Neural crest cell (in vitro differentiated cells): Measurements from ENCODE around the gene ATP5PB. TPM values are rescaled to one million over a fixed set of nuclear protein-coding genes. Genes with fewer than 3 reads are reported as not detected.

Experiments used
- DNase-seq: peaks from one replicate; pipeline ENCODE4 v3.0.0; 2021; ENCODE audit warnings: low read depth, mixed read lengths, low spot score
- H3K27ac Mint-ChIP-seq: one replicate; pipeline ENCODE4 v1.8.0; 2021; ENCODE audit warnings: mild to moderate bottlenecking, mixed read lengths; ENCODE audit not compliant: unreplicated experiment
- H3K27me3 Mint-ChIP-seq: 2 replicates; pipeline ENCODE4 v1.8.0; 2021; ENCODE audit warnings: low read depth, mild to moderate bottlenecking, mixed read lengths
- H3K36me3 Mint-ChIP-seq: 2 replicates; pipeline ENCODE4 v1.8.0; 2021; ENCODE audit warnings: low read depth, mild to moderate bottlenecking, mixed read lengths
- H3K4me1 Mint-ChIP-seq: 2 replicates; pipeline ENCODE4 v1.8.0; 2021; ENCODE audit warnings: mixed read lengths
- H3K4me3 Mint-ChIP-seq: one replicate; pipeline ENCODE4 v1.8.0; 2021; ENCODE audit warnings: mild to moderate bottlenecking, mixed read lengths
- H3K9me3 Mint-ChIP-seq: 2 replicates; pipeline ENCODE4 v1.8.0; 2021; ENCODE audit warnings: mixed read lengths
- total RNA-seq: library from RNA; stranded (reverse); gene quantifications from 2 replicates; pipeline ENCODE4 v1.2.1, GENCODE V29; 2021
- TF ChIP-seq, protein P1 (sequence below): fragments of 200-600 bp; sonication (generic); conservative IDR thresholded peaks from 2 replicates; pipeline ENCODE4 v1.5.0; 2021; ENCODE audit warnings: antibody characterized with exemption, mild to moderate bottlenecking

ATP5PB gene
- total RNA-seq, 1 donor from 2014 or later = 240 TPM

- Mint-ChIP-seq H3K36me3 (no peaks in the 10 kb centered on the region), H3K9me3 (peaks cover 6% of the 10 kb centered on the region), H3K4me3 (no peak overlapping the region), H3K27ac (no peak overlapping the region), H3K27me3 (peaks cover 17% of the 10 kb centered on the region), H3K4me1 (peaks cover 4% of the 10 kb centered on the region)
- TF ChIP-seq, protein P1, sequence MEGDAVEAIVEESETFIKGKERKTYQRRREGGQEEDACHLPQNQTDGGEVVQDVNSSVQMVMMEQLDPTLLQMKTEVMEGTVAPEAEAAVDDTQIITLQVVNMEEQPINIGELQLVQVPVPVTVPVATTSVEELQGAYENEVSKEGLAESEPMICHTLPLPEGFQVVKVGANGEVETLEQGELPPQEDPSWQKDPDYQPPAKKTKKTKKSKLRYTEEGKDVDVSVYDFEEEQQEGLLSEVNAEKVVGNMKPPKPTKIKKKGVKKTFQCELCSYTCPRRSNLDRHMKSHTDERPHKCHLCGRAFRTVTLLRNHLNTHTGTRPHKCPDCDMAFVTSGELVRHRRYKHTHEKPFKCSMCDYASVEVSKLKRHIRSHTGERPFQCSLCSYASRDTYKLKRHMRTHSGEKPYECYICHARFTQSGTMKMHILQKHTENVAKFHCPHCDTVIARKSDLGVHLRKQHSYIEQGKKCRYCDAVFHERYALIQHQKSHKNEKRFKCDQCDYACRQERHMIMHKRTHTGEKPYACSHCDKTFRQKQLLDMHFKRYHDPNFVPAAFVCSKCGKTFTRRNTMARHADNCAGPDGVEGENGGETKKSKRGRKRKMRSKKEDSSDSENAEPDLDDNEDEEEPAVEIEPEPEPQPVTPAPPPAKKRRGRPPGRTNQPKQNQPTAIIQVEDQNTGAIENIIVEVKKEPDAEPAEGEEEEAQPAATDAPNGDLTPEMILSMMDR = no peak
- no peak for DNase-seq
Observed at GRCh38 chr1:111499026-111499785, 49.9 kb downstream of the ATP5PB start.

DNA sequence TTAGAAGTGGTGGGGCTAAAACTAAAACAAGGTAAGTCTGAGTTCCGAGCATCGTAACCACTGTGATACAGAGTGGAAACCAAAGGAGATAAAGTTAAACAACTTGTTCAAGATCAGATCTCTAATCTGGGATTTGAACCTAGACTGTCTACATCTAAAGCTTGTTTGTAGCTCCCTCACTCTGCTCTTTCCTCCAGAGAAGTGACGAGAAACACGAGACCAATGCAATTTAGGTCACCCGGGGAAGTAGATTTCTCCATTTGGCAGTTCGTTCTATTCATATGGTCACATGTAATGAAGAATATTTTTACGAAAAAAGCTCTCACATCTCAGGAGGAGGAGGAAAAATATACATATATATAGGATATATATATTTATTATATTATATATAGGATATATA is 52.4 kb downstream of the ATP5PB start:
- H3K27ac Mint-ChIP-seq = no peak overlapping the region
- peaks cover 7% of the 10 kb centered on the region for H3K27me3 Mint-ChIP-seq
- DNase-seq = no peak
- no peaks in the 10 kb centered on the region for H3K9me3 Mint-ChIP-seq
- H3K36me3 Mint-ChIP-seq = no peaks in the 10 kb centered on the region
- H3K4me1 Mint-ChIP-seq = peaks cover 4% of the 10 kb centered on the region
- H3K4me3 Mint-ChIP-seq = no peak overlapping the region
- TF ChIP-seq, protein P1 = no peak

- DNase-seq = no peak
- Mint-ChIP-seq H3K4me1 (peaks cover 11% of the 10 kb centered on the region), H3K27ac (no peak within 1 kb of the TSS), H3K9me3 (no peaks in the 10 kb centered on the region), H3K27me3 (peaks cover 4% of the 10 kb centered on the region), H3K4me3 (no peak within 1 kb of the TSS), H3K36me3 (no peaks in the 10 kb centered on the region)
- TF ChIP-seq, protein P1 = no peak
Observed at GRCh38 chr1:111503585-111504060, 54.4 kb downstream of the ATP5PB start, which contains the start of the genes ADORA3 and TMIGD3. Gene ADORA3 (minus strand): TSS chr1:111503633. CDS start chr1:111503354, 279 bp downstream. Gene TMIGD3 (minus strand): TSS chr1:111503633. CDS start chr1:111503354, 279 bp downstream.

DNA sequence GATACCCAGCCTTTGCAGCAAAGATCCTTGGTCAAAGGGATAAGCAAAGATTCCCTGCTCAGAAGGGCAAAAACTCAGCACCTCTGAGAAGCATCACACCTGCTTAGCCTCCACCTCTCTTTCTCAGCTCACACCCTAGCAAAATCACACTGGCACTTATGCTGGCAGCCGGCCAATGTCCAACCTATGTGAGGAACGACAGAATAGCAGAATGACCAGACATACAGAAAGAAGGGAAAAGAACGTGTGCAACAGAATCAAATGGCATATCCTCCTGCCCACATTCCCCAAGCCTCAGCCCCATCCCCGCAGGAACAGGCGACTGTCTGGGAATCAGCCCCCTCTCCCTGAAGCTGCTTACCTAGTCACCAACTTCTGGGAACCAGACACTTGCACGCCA is 54.8 kb downstream of the ATP5PB start:
- TF ChIP-seq, protein P1 = no peak
- H3K9me3 Mint-ChIP-seq = no peaks in the 10 kb centered on the region
- no peak overlapping the region for H3K27ac Mint-ChIP-seq
- no peak for DNase-seq
- H3K4me1 Mint-ChIP-seq = peaks cover 11% of the 10 kb centered on the region
- no peaks in the 10 kb centered on the region for H3K36me3 Mint-ChIP-seq
- H3K4me3 Mint-ChIP-seq = no peak overlapping the region
- peaks cover 4% of the 10 kb centered on the region for H3K27me3 Mint-ChIP-seq

GRCh38 chr1:111505641-111506119 is 56.4 kb downstream of the ATP5PB start:
- Mint-ChIP-seq H3K27me3 (no peaks in the 10 kb centered on the region), H3K9me3 (no peaks in the 10 kb centered on the region), H3K36me3 (no peaks in the 10 kb centered on the region), H3K4me1 (peaks cover 11% of the 10 kb centered on the region), H3K4me3 (no peak overlapping the region), H3K27ac (no peak overlapping the region)
- TF ChIP-seq, protein P1 = no peak
- DNase-seq = no peak
